ENCODE data around the gene URAD.
A peak's percentile ranks its signal among the peaks of the same experiment; 100 is the strongest.

Gene URAD

GRCh38 chr13:27979001-27979643, 9.4 kb downstream of the URAD start:
- no peaks in the 10 kb centered on the region for H3K36me3 ChIP-seq (ENCODE audit: insufficient read depth, low read length)
- H3K9me3 ChIP-seq (ENCODE audit: control insufficient read depth, insufficient read depth, low read length), result no peaks in the 10 kb centered on the region
- H3K9ac ChIP-seq (ENCODE audit: low read depth, low read length), result no peak overlapping the region; the same call in 1 of the 2 replicates
- H3K4me1 ChIP-seq (ENCODE audit: insufficient read depth, low read length), result peaks cover 14% of the 10 kb centered on the region

GRCh38 chr13:27978301-27978968, 10.1 kb downstream of the URAD start:
- Histone ChIP-seq H3K9ac (ENCODE audit: low read depth, low read length) (peak overlapping the region; percentile 6; the same call in 1 of the 2 replicates), H3K9me3 (ENCODE audit: control insufficient read depth, insufficient read depth, low read length) (no peaks in the 10 kb centered on the region), H3K4me1 (ENCODE audit: insufficient read depth, low read length) (peaks cover 14% of the 10 kb centered on the region), H3K36me3 (ENCODE audit: insufficient read depth, low read length) (no peaks in the 10 kb centered on the region)

GRCh38 chr13:27977476-27978300, 10.8 kb downstream of the URAD start:
- peak overlapping the region; percentile 20 for H3K9ac ChIP-seq (ENCODE audit: low read depth, low read length)
- H3K36me3 ChIP-seq (ENCODE audit: insufficient read depth, low read length), result no peaks in the 10 kb centered on the region
- H3K4me1 ChIP-seq (ENCODE audit: insufficient read depth, low read length), result peaks cover 14% of the 10 kb centered on the region
- no peaks in the 10 kb centered on the region for H3K9me3 ChIP-seq (ENCODE audit: control insufficient read depth, insufficient read depth, low read length)

DNA sequence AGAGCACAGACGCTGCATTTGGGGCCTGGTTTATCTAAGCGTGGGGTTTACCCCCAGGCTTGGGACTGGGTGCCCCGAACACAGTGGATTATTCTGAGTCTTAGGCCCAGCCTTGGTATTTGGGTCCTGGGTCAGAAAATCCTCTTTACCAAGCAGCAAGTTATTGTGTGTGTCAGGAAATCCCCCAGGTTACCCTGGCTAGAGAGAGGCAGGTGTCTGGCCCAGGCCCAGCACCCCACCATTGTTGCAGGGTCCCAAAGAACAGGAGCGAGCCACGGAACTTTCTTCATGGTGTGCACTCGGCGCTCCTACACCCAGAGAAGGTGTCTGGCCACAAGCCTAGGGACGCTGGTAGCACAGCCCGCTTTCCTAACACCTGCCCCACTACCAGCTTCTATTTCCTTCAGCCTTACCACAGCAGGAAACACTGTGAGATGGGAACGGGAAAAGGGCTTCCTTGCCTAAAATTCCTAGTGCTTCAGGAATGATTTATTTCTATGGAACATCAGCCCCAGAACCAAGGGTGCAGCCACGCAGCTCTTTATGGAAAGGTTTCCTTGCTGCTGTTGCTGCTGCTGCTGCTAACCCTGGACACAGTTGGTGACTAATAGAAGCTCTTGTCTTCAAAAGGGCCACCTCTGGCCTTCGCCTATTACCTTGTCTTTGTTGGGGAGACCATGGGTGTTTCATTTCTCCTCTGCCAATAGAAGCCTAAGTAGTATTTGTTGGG, 12.0 kb downstream of the URAD start:
- peaks cover 16% of the 10 kb centered on the region for H3K4me1 ChIP-seq (ENCODE audit: insufficient read depth, low read length)
- no peaks in the 10 kb centered on the region for H3K9me3 ChIP-seq (ENCODE audit: control insufficient read depth, insufficient read depth, low read length)
- H3K36me3 ChIP-seq (ENCODE audit: insufficient read depth, low read length), result no peaks in the 10 kb centered on the region
- H3K9ac ChIP-seq (ENCODE audit: low read depth, low read length), result no peak overlapping the region

- peaks cover 19% of the 10 kb centered on the region for H3K4me1 ChIP-seq (ENCODE audit: insufficient read depth, low read length)
- no peaks in the 10 kb centered on the region for H3K36me3 ChIP-seq (ENCODE audit: insufficient read depth, low read length)
Measured at GRCh38 chr13:27975564-27976361, 12.7 kb downstream of the URAD start.

DNA sequence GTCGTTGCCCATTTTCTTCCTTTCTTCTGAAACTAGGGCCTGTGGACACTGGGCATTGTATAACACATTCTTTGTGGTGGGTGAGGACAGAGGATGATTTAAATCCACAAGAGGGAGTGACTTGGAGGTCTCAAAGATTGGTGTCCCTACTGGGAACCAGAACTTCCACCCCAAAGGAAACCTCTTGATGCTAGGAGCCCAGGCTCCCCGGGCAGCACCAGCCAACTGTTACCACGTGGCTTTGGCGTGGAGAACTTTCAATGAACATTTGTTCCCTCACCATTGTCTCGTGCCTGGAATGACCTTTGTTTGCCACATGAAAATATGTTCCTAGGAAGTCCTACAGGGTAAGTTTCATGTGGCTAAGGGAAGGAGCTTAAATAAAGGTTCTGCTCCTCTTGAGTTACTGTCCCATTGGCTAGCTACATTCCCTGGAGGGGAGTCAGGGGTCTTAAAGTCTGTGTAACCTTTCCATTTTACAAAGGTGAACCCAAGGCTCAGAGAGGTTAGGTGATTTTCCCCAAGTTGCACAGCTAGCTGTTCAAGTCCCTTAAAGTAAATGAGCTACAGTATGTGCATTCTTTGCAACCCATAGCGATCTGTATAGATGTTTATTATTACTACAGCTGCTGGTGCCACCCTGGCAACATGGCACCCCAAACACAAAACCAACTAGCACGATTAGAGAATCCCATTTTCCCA, 14.4 kb downstream of the URAD start:
- H3K36me3 ChIP-seq (ENCODE audit: insufficient read depth, low read length), result no peaks in the 10 kb centered on the region
- H3K4me1 ChIP-seq (ENCODE audit: insufficient read depth, low read length), result peaks cover 19% of the 10 kb centered on the region
- H3K9me3 ChIP-seq (ENCODE audit: control insufficient read depth, insufficient read depth, low read length), result no peaks in the 10 kb centered on the region
- no peak overlapping the region for H3K9ac ChIP-seq (ENCODE audit: low read depth, low read length)

More at GRCh38 chr13:27975564-27976361, 12.7 kb downstream of the URAD start:
- no peak overlapping the region for H3K9ac ChIP-seq (ENCODE audit: low read depth, low read length)
- H3K9me3 ChIP-seq (ENCODE audit: control insufficient read depth, insufficient read depth, low read length), result no peaks in the 10 kb centered on the region

GRCh38 chr13:27973291-27973690, 15.2 kb downstream of the URAD start:
- no peak overlapping the region for H3K9ac ChIP-seq (ENCODE audit: low read depth, low read length)
- no peaks in the 10 kb centered on the region for H3K36me3 ChIP-seq (ENCODE audit: insufficient read depth, low read length)
- H3K4me1 ChIP-seq (ENCODE audit: insufficient read depth, low read length), result peaks cover 16% of the 10 kb centered on the region; the same call in 1 of the 2 replicates
- H3K9me3 ChIP-seq (ENCODE audit: control insufficient read depth, insufficient read depth, low read length), result no peaks in the 10 kb centered on the region

GRCh38 chr13:27972478-27972820, 16.0 kb downstream of the URAD start:
- Histone ChIP-seq H3K36me3 (ENCODE audit: insufficient read depth, low read length) (no peaks in the 10 kb centered on the region), H3K9me3 (ENCODE audit: control insufficient read depth, insufficient read depth, low read length) (no peaks in the 10 kb centered on the region), H3K9ac (ENCODE audit: low read depth, low read length) (no peak overlapping the region), H3K4me1 (ENCODE audit: insufficient read depth, low read length) (peaks cover 13% of the 10 kb centered on the region; the same call in 1 of the 2 replicates)

DNA sequence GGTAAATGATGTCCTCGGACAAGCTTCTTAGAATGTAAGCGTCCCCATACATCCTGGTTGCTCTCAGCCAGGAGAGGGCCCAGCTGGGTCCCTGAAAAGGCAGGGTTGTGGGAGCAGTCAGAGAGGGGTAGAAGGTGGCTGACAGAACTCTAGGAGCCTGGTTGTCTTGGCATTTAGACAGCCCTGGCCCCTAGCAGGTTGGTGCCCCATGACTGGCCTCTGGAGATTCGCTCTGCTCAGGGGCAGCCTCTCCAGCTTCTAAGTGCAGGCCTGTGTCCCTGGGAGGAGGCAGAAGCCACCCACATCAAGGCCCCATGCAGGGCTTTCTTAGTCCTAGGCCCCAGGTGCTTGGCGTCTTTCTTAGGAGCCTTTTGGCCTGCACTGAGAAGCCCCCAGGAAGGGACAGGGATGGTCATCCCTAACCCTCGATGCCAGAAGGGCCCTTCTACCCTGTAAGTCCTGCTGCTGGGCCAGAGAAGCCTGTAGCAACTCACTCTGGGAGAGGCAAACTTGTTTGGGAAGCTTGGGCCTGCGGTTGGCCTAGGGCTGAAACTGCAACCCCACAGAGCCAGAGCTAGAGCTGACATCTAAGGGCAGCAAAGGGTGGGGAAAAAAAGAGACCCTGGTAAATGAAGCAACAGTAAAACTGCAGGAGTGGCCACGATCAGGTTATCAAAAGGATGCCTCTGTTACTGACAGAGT, 16.6 kb downstream of the URAD start:
- H3K9ac ChIP-seq (ENCODE audit: low read depth, low read length), result no peak overlapping the region
- H3K9me3 ChIP-seq (ENCODE audit: control insufficient read depth, insufficient read depth, low read length), result no peaks in the 10 kb centered on the region
- H3K4me1 ChIP-seq (ENCODE audit: insufficient read depth, low read length), result peaks cover 12% of the 10 kb centered on the region; the same call in 1 of the 2 replicates
- H3K36me3 ChIP-seq (ENCODE audit: insufficient read depth, low read length), result no peaks in the 10 kb centered on the region

GRCh38 chr13:27971236-27971645, 17.3 kb downstream of the URAD start:
- no peak overlapping the region for H3K9ac ChIP-seq (ENCODE audit: low read depth, low read length)
- H3K9me3 ChIP-seq (ENCODE audit: control insufficient read depth, insufficient read depth, low read length), result no peaks in the 10 kb centered on the region
- no peaks in the 10 kb centered on the region for H3K36me3 ChIP-seq (ENCODE audit: insufficient read depth, low read length)
- peaks cover 12% of the 10 kb centered on the region; the same call in 1 of the 2 replicates for H3K4me1 ChIP-seq (ENCODE audit: insufficient read depth, low read length)

DNA sequence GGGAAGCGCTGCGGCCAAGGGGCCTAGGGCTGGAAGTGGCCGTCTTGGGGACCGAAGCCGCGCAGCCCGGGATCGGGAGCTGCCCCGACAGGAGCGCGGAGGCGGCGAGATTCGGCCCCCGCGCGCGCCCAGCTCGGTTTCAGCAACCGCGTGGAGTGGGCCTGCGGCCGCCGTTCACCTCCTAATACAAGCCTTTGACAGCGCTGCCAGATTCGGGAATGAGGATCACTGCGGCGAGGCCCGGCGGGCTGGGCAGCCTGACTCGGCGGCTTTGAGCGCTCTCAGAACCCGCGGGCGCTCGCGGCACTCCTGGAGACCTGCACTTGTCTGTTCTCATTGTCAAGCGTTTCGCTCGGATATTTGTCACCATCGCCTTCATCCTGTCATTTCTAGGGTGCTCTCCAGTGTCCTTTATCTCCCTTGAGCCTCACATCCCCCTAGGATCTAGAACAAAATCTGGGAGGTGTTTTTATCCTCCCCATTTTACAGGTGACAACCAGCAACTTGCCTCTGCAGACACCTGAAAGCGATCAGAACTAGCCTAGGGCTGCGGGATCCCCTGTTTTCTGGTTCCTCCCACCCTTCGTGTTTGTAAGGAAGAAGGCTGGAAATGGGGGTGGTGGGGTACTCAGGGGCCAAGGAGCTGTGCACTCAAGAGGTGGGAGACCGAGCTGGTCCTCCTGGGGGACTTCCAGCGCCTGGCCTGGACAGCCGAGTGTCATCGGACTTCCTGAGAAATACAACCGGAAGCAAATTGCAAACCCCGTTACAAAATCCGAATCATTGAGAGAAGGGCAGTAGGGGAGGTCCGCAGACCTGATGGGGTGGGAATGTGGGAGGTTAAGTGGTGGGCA, 17.9 kb downstream of the URAD start:
- H3K9me3 ChIP-seq (ENCODE audit: control insufficient read depth, insufficient read depth, low read length), result no peaks in the 10 kb centered on the region
- no peak overlapping the region for H3K9ac ChIP-seq (ENCODE audit: low read depth, low read length)
- no peaks in the 10 kb centered on the region for H3K36me3 ChIP-seq (ENCODE audit: insufficient read depth, low read length)
- peaks cover 14% of the 10 kb centered on the region; the same call in 1 of the 2 replicates for H3K4me1 ChIP-seq (ENCODE audit: insufficient read depth, low read length)

- H3K9me3 ChIP-seq (ENCODE audit: control insufficient read depth, insufficient read depth, low read length), result no peaks in the 10 kb centered on the region
- peaks cover 19% of the 10 kb centered on the region; the same call in 1 of the 2 replicates for H3K4me1 ChIP-seq (ENCODE audit: insufficient read depth, low read length)
- no peak overlapping the region for H3K9ac ChIP-seq (ENCODE audit: low read depth, low read length)
- no peaks in the 10 kb centered on the region for H3K36me3 ChIP-seq (ENCODE audit: insufficient read depth, low read length)
Measured at GRCh38 chr13:27969866-27970229, 18.6 kb downstream of the URAD start.

Data from ES-I3 (cell line).